K562 (cell line): ENCODE measurements around the gene SEC14L5. TPM values are rescaled to one million over a fixed set of nuclear protein-coding genes. Genes with fewer than 3 reads are reported as not detected.

ENCODE experiments used
- CBX2 ChIP-seq: fragments of 200-600 bp; sonication (generic); IDR thresholded peaks from one replicate; pipeline ENCODE4 v1.6.1; 2012; ENCODE audit warnings: mild to moderate bottlenecking, low read length, inconsistent platforms; ENCODE audit not compliant: insufficient read depth, poor library complexity, severe bottlenecking
- IFI16 ChIP-seq: fragments of 250-450 bp; sonication (Bioruptor Pico); IDR thresholded peaks from 2 replicates; pipeline ENCODE4 v2.1.2; 2022; ENCODE audit warnings: mild to moderate bottlenecking, inconsistent platforms
- KDM5B ChIP-seq: fragments of 200-600 bp; sonication (generic); IDR thresholded peaks from 2 replicates; pipeline ENCODE4 v1.6.1; 2012; ENCODE audit warnings: low read depth, mild to moderate bottlenecking, moderate library complexity, low read length, control low read depth, inconsistent platforms; ENCODE audit not compliant: insufficient replicate concordance
- MYNN ChIP-seq, 2 experiments: sonication (generic); formaldehyde crosslinking in 1 of 2; IDR thresholded peaks; 2 replicates each; pipeline versions ENCODE4 v1.5.0 to v1.6.1; 2016 to 2020; ENCODE audit warnings: antibody characterized with exemption in 1 of 2, missing genetic modification reagents in 1 of 2
- NR2F6 ChIP-seq: fragments of 450-650 bp; formaldehyde crosslinking; IDR thresholded peaks from 2 replicates; pipeline ENCODE4 v1.4.0; 2020; ENCODE audit warnings: mild to moderate bottlenecking
- PRMT5 ChIP-seq: sonication (generic); formaldehyde crosslinking; IDR thresholded peaks from 2 replicates; pipeline ENCODE4 v1.5.0; 2020; ENCODE audit warnings: missing genetic modification reagents
- PRPF4 ChIP-seq: fragments of 200-400 bp; formaldehyde crosslinking; IDR thresholded peaks from one replicate; pipeline ENCODE4 v1.6.1; 2017; ENCODE audit warnings: low read length, low read depth, mild to moderate bottlenecking; ENCODE audit not compliant: insufficient read depth, poor library complexity, severe bottlenecking
- SREBF1 ChIP-seq: fragments of 150-350 bp; IDR thresholded peaks from 2 replicates; pipeline ENCODE4 v1.6.1; 2014; ENCODE audit warnings: antibody characterized with exemption, low read depth, low read length, borderline replicate concordance
- ZFP1 ChIP-seq: fragments of 450-650 bp; formaldehyde crosslinking; IDR thresholded peaks from 2 replicates; pipeline ENCODE4 v1.4.0; 2020; ENCODE audit warnings: mild to moderate bottlenecking, mixed read lengths
- ZNF224 ChIP-seq: sonication (generic); formaldehyde crosslinking; IDR thresholded peaks from 2 replicates; pipeline ENCODE4 v1.8.0; 2022; ENCODE audit warnings: mild to moderate bottlenecking, missing genetic modification reagents
- polyA plus RNA-seq, 8 experiments: library from polyadenylated mRNA; depleted of rRNA in 4 of 8; stranded (reverse) in 5 of 8; unstranded in 3 of 8; fragments of >200 nt; fragmentation: Nextera tagmentation in 2 of 8; fragmentation: Illumina TruSeq in 1 of 8; extraction: Ambion mirVana in 2 of 8; extraction: Trizol in 1 of 8; gene quantifications; 2 replicates each; pipeline versions ENCODE4 v1.2.1 to v1.2.3, GENCODE V29; 2011 to 2014; ENCODE audit warnings: inconsistent platforms in 1 of 8, missing spikeins in 1 of 8
- total RNA-seq, 7 experiments: library from RNA; depleted of rRNA in 6 of 7; stranded (reverse); fragments of >200 nt in 6 of 7; fragmentation: Illumina TruSeq in 2 of 7; extraction: Trizol in 2 of 7; gene quantifications; 2 replicates each; pipeline versions ENCODE4 v1.2.1 to v1.2.3, GENCODE V29; 2011 to 2021; ENCODE audit warnings: low replicate concordance in 1 of 7
- TF ChIP-seq, protein P1 (sequence below): fragments of 250-450 bp; sonication (Bioruptor Pico); IDR thresholded peaks from 2 replicates; pipeline ENCODE4 v1.5.0; 2021; ENCODE audit warnings: mild to moderate bottlenecking, borderline replicate concordance
- TF ChIP-seq, protein P2 (sequence below): conservative IDR thresholded peaks from 2 replicates; pipeline ENCODE4 v1.6.1; 2011; ENCODE audit warnings: low read depth, mild to moderate bottlenecking, low read length; ENCODE audit not compliant: control insufficient read depth
- TF ChIP-seq, protein P3 (sequence below): fragments of 250-450 bp; sonication (Bioruptor Pico); IDR thresholded peaks from 2 replicates; pipeline ENCODE4 v1.4.0; 2020

Gene SEC14L5
- total and polyA plus RNA-seq, 9 of the 15 experiments (the other 6 are each of a cell fraction or from before 2014, with no cell fraction given) = 0.11 TPM; not detected in 8

DNA sequence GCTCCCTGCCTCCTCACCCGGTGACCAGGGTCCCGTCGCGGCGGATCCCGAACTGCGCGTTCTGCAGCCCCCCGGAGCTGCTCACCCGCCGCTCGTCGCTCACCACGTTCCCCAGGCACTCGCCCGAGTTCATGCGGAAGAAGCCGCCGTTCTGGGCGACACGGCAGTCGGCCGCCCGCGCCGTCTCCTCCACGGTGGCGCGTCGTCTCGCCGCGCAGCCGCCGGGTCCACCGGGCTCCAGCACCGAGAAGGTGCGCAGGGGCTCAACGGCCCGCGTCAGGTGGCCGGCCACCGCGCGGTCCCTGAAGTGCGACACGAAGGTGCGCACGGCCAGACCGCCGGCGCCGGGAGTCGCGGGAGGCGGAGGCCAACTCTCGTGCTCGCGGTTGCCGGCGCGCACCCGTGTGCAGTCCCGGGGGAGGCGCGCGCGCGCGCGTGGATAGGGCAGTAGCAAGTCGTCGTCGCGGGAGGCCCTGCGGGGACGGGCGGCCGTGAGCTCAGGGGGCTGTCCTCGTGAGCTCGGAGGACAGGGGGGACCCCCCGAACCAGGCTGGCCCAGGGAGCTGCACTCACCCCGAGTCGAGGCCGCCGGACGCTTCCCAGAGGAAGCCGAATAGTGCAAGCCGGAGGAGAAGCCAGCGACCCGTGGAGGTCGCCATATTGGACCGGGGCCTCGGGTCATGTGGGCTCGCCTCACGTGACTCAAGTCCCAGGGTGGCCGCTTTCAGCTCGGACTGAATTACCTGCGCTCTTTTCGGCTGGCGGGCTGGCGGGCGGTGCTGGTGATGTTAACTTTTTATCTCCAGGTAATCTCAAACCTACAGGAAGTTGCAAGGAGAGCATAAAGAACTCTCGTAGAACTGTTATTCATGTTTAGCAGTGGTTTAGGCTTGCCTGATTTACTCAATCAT lies 75.4 kb downstream of the SEC14L5 start, which contains the start of gene NAGPA (continued):
- no peak for TF ChIP-seq MYNN (IDR thresholded peaks at IDR 0.05)
- no peak for TF ChIP-seq MYNN (CRISPR knock-in tag; IDR thresholded peaks at IDR 0.05)
- TF ChIP-seq PRMT5 = no peak
- no peak for TF ChIP-seq ZFP1 (CRISPR knock-in tag)
- TF ChIP-seq SREBF1 = no peak
- TF ChIP-seq, protein P1, sequence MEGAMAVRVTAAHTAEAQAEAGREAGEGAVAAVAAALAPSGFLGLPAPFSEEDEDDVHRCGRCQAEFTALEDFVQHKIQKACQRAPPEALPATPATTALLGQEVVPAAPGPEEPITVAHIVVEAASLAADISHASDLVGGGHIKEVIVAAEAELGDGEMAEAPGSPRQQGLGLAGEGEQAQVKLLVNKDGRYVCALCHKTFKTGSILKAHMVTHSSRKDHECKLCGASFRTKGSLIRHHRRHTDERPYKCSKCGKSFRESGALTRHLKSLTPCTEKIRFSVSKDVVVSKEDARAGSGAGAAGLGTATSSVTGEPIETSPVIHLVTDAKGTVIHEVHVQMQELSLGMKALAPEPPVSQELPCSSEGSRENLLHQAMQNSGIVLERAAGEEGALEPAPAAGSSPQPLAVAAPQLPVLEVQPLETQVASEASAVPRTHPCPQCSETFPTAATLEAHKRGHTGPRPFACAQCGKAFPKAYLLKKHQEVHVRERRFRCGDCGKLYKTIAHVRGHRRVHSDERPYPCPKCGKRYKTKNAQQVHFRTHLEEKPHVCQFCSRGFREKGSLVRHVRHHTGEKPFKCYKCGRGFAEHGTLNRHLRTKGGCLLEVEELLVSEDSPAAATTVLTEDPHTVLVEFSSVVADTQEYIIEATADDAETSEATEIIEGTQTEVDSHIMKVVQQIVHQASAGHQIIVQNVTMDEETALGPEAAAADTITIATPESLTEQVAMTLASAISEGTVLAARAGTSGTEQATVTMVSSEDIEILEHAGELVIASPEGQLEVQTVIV = no peak
- TF ChIP-seq, protein P2, sequence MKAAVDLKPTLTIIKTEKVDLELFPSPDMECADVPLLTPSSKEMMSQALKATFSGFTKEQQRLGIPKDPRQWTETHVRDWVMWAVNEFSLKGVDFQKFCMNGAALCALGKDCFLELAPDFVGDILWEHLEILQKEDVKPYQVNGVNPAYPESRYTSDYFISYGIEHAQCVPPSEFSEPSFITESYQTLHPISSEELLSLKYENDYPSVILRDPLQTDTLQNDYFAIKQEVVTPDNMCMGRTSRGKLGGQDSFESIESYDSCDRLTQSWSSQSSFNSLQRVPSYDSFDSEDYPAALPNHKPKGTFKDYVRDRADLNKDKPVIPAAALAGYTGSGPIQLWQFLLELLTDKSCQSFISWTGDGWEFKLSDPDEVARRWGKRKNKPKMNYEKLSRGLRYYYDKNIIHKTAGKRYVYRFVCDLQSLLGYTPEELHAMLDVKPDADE = peak; percentile 97
- no peak for TF ChIP-seq NR2F6 (CRISPR knock-in tag)
- TF ChIP-seq IFI16 (CRISPR knock-in tag) = no peak
- peak; percentile 75 for TF ChIP-seq KDM5B
- no peak for TF ChIP-seq CBX2
- no peak for TF ChIP-seq ZNF224 (CRISPR knock-in tag)
- TF ChIP-seq, protein P3, sequence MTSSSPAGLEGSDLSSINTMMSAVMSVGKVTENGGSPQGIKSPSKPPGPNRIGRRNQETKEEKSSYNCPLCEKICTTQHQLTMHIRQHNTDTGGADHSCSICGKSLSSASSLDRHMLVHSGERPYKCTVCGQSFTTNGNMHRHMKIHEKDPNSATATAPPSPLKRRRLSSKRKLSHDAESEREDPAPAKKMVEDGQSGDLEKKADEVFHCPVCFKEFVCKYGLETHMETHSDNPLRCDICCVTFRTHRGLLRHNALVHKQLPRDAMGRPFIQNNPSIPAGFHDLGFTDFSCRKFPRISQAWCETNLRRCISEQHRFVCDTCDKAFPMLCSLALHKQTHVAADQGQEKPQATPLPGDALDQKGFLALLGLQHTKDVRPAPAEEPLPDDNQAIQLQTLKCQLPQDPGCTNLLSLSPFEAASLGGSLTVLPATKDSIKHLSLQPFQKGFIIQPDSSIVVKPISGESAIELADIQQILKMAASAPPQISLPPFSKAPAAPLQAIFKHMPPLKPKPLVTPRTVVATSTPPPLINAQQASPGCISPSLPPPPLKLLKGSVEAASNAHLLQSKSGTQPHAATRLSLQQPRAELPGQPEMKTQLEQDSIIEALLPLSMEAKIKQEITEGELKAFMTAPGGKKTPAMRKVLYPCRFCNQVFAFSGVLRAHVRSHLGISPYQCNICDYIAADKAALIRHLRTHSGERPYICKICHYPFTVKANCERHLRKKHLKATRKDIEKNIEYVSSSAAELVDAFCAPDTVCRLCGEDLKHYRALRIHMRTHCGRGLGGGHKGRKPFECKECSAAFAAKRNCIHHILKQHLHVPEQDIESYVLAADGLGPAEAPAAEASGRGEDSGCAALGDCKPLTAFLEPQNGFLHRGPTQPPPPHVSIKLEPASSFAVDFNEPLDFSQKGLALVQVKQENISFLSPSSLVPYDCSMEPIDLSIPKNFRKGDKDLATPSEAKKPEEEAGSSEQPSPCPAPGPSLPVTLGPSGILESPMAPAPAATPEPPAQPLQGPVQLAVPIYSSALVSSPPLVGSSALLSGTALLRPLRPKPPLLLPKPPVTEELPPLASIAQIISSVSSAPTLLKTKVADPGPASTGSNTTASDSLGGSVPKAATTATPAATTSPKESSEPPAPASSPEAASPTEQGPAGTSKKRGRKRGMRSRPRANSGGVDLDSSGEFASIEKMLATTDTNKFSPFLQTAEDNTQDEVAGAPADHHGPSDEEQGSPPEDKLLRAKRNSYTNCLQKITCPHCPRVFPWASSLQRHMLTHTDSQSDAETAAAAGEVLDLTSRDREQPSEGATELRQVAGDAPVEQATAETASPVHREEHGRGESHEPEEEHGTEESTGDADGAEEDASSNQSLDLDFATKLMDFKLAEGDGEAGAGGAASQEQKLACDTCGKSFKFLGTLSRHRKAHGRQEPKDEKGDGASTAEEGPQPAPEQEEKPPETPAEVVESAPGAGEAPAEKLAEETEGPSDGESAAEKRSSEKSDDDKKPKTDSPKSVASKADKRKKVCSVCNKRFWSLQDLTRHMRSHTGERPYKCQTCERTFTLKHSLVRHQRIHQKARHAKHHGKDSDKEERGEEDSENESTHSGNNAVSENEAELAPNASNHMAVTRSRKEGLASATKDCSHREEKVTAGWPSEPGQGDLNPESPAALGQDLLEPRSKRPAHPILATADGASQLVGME = no peak
- TF ChIP-seq PRPF4 = no peak
